Gastrocnemius medialis (tissue), 4 donors: ENCODE measurements around the gene GIT1. TPM values are rescaled to one million over a fixed set of nuclear protein-coding genes. Genes with fewer than 3 reads are reported as not detected.

Experiments used
- ATAC-seq, 2 donors: fragments of 150-250 bp; one replicate each; pipeline ENCODE4 v1.9.1; 2016
- DNase-seq, 2 donors: peaks; one replicate each; pipeline ENCODE4 v3.0.0-alpha.2; 2019
- H3K27ac ChIP-seq, 4 donors: fragments of 200-600 bp; sonication (generic); 1 replicate in 1 of 4; 2 replicates in 3 of 4; pipeline ENCODE4 v1.5.1; 2016 to 2018; ENCODE audit warnings: mild to moderate bottlenecking in 2 of 4, moderate library complexity in 1 of 4
- H3K27me3 ChIP-seq, 3 donors: fragments of 200-600 bp; sonication (generic) in 2 of 3; 1 replicate in 1 of 3; 2 replicates in 2 of 3; pipeline versions ENCODE4 v1.5.1 to v1.6.0; 2016 to 2019; ENCODE audit warnings: mild to moderate bottlenecking in 1 of 3, moderate library complexity in 1 of 3
- H3K36me3 ChIP-seq, 2 donors: fragments of 200-600 bp; sonication (generic) in 1 of 2; one replicate each; pipeline ENCODE4 v1.5.1; 2017 to 2018
- H3K4me1 ChIP-seq, 2 donors: fragments of 200-600 bp; sonication (generic) in 1 of 2; one replicate each; pipeline ENCODE4 v1.5.1; 2016 to 2017; ENCODE audit warnings: mild to moderate bottlenecking in 2 of 2
- H3K4me3 ChIP-seq, 4 donors: fragments of 200-600 bp; sonication (generic) in 3 of 4; 1 replicate in 1 of 4; 2 replicates in 3 of 4; pipeline ENCODE4 v1.5.1; 2016 to 2019; ENCODE audit warnings: mild to moderate bottlenecking in 2 of 4
- H3K9me3 ChIP-seq, 3 donors: fragments of 200-600 bp; sonication (generic) in 2 of 3; 1 replicate in 1 of 3; 2 replicates in 2 of 3; pipeline ENCODE4 v1.5.1; 2016 to 2019
- POLR2A ChIP-seq, 2 donors: fragments of 450-650 bp; IDR thresholded peaks; one replicate each; pipeline ENCODE4 v1.6.1; 2017; ENCODE audit warnings: antibody characterized with exemption in 2 of 2, mild to moderate bottlenecking in 2 of 2, moderate library complexity in 2 of 2
- in situ Hi-C, 4 donors: fragments of 200-750 bp; cut with MboI; loops; one replicate each; pipeline versions ENCODE4 v1.15.0 to v1.8.0; 2017; ENCODE audit warnings: low sequenced_read_pairs in 4 of 4
- intact Hi-C: fragments of 100-400 bp; cut with DNase I; formaldehyde crosslinking; loops from one replicate; pipeline ENCODE4 v1.15.1; 2023; ENCODE audit warnings: low total_unique reads
- total RNA-seq, 4 donors: library from RNA; depleted of rRNA; stranded (reverse); fragments of >200 nt; gene quantifications; one replicate each; pipeline versions ENCODE4 v1.1.0 to v1.2.3, GENCODE V29; 2016
- TF ChIP-seq, protein P1 (sequence below), 5 experiments: fragments of 450-650 bp in 3 of 5; fragments of 200-600 bp in 2 of 5; sonication (generic) in 2 of 5; IDR thresholded peaks in 4 of 5; conservative IDR thresholded peaks in 1 of 5; 1 replicate in 4 of 5; 2 replicates in 1 of 5; pipeline ENCODE4 v1.5.1; 2016 to 2019; ENCODE audit warnings: antibody characterized with exemption in 5 of 5, mild to moderate bottlenecking in 3 of 5, moderate library complexity in 3 of 5

The GIT1 gene
- total RNA-seq, 4 donors from 2014 or later: 30.2 to 62.2 (median 41.1) TPM

DNA sequence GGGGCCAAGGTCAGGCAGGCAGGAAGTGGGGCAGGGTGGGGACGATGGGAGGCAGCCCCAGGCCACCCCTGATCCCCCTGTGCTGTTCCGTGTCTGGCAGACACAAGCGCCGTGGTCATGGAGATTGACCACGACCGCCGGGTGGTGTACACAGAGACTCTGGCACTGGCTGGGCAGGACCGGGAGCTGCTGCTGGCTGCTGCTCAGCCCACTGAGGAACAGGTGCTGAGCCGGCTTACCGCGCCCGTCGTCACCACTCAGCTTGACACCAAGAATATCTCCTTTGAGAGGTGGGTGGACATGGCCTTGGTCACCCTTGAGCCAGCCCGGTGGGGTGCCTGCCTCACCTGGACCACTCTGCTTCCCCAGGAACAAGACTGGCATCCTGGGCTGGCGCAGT, 19.5 kb upstream of the GIT1 start:
- Histone ChIP-seq H3K27ac (peak overlapping the region in 2 of 4 donors; percentile 18 to 43), H3K36me3 (no peaks in the 10 kb centered on the region), H3K4me1 (peaks cover 9 to 12% of the 10 kb centered on the region in 2 donors), H3K9me3 (no peaks in the 10 kb centered on the region), H3K4me3 (no peak overlapping the region), H3K27me3 (no peaks in the 10 kb centered on the region)
- peak; percentile 2 to 63 for DNase-seq
- in situ Hi-C loops (loop anchor here in 3 of 4 donors (25.0 kb wide), 2 partner anchors 303 to 328 kb away; partner anchors contain the start of genes EFCAB5 (in 2 of the 3) and SSH2 (in 2 of the 3)), intact Hi-C loops (no loop called here)
- TF ChIP-seq, protein P1, sequence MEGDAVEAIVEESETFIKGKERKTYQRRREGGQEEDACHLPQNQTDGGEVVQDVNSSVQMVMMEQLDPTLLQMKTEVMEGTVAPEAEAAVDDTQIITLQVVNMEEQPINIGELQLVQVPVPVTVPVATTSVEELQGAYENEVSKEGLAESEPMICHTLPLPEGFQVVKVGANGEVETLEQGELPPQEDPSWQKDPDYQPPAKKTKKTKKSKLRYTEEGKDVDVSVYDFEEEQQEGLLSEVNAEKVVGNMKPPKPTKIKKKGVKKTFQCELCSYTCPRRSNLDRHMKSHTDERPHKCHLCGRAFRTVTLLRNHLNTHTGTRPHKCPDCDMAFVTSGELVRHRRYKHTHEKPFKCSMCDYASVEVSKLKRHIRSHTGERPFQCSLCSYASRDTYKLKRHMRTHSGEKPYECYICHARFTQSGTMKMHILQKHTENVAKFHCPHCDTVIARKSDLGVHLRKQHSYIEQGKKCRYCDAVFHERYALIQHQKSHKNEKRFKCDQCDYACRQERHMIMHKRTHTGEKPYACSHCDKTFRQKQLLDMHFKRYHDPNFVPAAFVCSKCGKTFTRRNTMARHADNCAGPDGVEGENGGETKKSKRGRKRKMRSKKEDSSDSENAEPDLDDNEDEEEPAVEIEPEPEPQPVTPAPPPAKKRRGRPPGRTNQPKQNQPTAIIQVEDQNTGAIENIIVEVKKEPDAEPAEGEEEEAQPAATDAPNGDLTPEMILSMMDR (IDR thresholded peaks at IDR 0.05 in 4 of 5, conservative IDR thresholded peaks at IDR 0.05 in 1 of 5): no peak
- no peak for TF ChIP-seq POLR2A (IDR thresholded peaks at IDR 0.05)
- peak in 1 of 2 donors; percentile 17 for ATAC-seq

DNA sequence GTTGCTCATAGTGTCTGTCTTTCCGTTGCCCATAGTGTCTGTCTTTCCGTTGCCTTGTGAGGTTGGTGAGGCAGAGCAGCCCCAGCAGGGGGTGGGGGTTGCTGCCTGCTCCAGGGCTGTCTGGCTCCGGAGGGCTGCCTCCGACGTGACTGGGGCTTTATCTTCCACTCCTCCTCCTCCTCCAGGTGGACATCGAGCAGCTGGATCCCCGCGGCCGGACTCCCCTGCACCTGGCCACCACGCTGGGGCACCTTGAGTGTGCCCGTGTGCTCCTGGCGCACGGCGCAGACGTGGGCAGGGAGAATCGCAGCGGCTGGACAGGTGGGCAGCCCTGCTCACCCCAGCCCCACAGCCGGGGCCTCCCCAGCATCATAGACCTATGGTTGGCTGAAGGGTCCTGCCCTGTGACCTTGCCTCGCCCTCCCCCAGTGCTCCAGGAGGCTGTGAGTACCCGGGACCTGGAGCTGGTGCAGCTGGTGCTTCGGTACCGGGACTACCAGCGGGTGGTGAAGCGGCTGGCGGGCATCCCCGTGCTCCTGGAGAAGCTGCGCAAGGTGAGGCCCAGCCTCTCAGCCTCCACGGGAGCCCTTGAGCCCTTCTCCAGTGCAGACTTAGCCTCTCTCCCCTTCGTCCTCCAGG, 18.2 kb upstream of the GIT1 start:
- Histone ChIP-seq H3K27me3 (no peaks in the 10 kb centered on the region), H3K9me3 (no peaks in the 10 kb centered on the region), H3K4me1 (peaks cover 0 to 2% of the 10 kb centered on the region in 2 donors), H3K27ac (no peak overlapping the region), H3K4me3 (no peak overlapping the region), H3K36me3 (no peaks in the 10 kb centered on the region)
- intact Hi-C loops (no loop called here), in situ Hi-C loops (loop anchor here in 3 of 4 donors (25.0 kb wide), 2 partner anchors 305 to 330 kb away; partner anchors contain the start of genes EFCAB5 (in 2 of the 3) and SSH2 (in 2 of the 3))
- no peak for TF ChIP-seq POLR2A (IDR thresholded peaks at IDR 0.05)
- TF ChIP-seq, protein P1 (IDR thresholded peaks at IDR 0.05 in 4 of 5, conservative IDR thresholded peaks at IDR 0.05 in 1 of 5): no peak
- ATAC-seq (no peak), DNase-seq (no peak)

DNA sequence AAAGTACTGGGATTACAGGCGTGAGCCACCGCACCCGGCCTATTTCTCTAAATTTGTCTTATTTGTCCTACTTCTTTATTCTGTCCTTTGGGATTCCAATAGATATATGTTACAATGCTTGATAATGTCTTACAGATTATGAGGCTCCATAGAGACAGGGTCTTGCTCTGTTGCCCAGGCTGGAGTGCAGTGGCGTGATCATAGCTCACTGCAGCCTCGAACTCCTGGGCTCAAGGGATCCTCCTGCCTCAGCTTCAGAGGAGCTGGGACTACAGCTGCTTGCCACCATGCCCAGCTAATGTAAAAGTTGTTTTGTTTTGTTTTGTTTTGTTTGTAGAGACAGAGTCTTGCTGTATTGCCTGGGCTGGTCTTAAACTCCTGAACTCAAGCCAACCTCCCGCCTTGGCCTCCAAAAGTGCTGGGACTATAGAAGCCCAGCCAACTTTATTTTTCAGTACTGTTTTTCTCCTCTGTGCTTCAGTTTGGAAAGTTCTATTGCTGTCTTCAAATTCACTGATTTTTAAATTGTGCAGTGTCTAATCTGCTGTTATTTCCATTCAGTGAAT, 13.7 kb upstream of the GIT1 start:
- Histone ChIP-seq H3K36me3 (no peaks in the 10 kb centered on the region), H3K4me1 (no peaks in the 10 kb centered on the region), H3K27me3 (no peaks in the 10 kb centered on the region), H3K27ac (no peak overlapping the region), H3K4me3 (no peak overlapping the region), H3K9me3 (no peaks in the 10 kb centered on the region)
- no peak for ATAC-seq
- intact Hi-C loops: no loop called here
- no peak for DNase-seq
- TF ChIP-seq, protein P1 (IDR thresholded peaks at IDR 0.05 in 4 of 5, conservative IDR thresholded peaks at IDR 0.05 in 1 of 5): no peak
- TF ChIP-seq POLR2A (IDR thresholded peaks at IDR 0.05): no peak
- in situ Hi-C loops: loop anchor here in 3 of 4 donors (25.0 kb wide), 2 partner anchors 309 to 334 kb away; partner anchors contain the start of genes EFCAB5 (in 2 of the 3) and SSH2 (in 2 of the 3)

DNA sequence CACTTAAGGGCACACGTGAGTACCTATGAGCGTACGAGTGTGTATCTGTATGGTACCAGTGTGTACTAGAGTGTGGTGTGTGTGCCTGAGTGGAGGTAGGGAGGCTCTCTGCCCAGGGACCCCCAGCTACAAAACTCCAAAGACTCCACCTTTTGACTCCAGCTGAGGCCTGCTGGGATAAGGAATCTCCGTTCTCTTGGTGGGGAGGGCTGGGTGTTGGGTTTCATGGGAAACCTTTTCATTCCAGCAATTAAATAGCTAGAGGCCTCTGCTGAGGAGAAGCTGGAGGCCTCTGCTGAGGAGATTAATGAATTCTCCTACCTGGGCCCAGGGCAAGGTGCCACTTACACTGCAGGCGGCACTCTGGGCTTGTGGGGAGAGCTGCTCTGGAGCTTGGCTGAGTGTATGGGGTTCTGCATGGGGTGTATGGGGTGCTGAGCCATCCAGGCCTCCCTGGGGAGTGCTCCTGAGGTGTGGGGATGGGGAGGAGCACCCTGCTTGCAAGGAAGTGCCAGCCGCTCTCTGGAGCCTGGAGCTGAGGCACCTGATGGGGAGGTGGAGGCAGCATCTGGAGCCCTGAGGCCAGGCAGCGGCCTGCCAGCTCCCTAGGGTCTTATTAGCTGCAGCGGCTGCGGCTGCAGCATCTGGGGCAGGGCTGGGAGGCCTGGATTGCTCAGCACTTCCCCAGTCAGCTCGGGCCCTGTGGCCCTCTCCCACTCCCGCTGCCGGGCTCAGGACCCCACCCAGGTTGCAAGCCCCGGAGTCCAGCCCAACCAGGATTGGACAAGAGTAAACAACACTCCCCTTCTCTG, 8.1 kb upstream of the GIT1 start:
- H3K4me3 ChIP-seq: no peak overlapping the region
- H3K9me3 ChIP-seq: no peaks in the 10 kb centered on the region
- intact Hi-C loops: no loop called here
- no peak for DNase-seq
- in situ Hi-C loops: loop anchor here in 1 of 4 donors (25.0 kb wide), 1 partner anchor 340 kb away; the partner anchor contains the start of genes EFCAB5 and SSH2
- H3K4me1 ChIP-seq: peaks cover 8 to 12% of the 10 kb centered on the region in 2 donors
- H3K27ac ChIP-seq: no peak overlapping the region
- H3K36me3 ChIP-seq: no peaks in the 10 kb centered on the region
- no peaks in the 10 kb centered on the region for H3K27me3 ChIP-seq
- TF ChIP-seq POLR2A (IDR thresholded peaks at IDR 0.05): no peak
- TF ChIP-seq, protein P1 (IDR thresholded peaks at IDR 0.05 in 4 of 5, conservative IDR thresholded peaks at IDR 0.05 in 1 of 5): no peak
- ATAC-seq: no peak
